Lung (tissue), 16 donors: ENCODE data around the gene KRTAP19-2. TPM values are rescaled to one million over a fixed set of nuclear protein-coding genes. Genes with fewer than 3 reads are reported as not detected.
"Not testable (repeated sequence)": the region's sequence is repeated elsewhere in the genome, so short reads cannot be mapped to it uniquely, and the experiment has no call there.

Experiments used
- ATAC-seq: fragments of 200-7000 bp; cut with Tn5 transposase; one replicate; pipeline ENCODE4 v1.9.1; 2020; ENCODE audit warnings: moderate number of reproducible peaks; ENCODE audit not compliant: insufficient read depth, low FRiP score
- DNase-seq, 3 donors: peaks; one replicate each; pipeline ENCODE4 v3.0.0-alpha.2; 2013 to 2017
- H3K27ac ChIP-seq, 2 donors: one replicate each; pipeline ENCODE4 v1.5.1; 2013; ENCODE audit warnings: mild to moderate bottlenecking in 2 of 2, moderate library complexity in 2 of 2, control low read depth in 1 of 2, inconsistent platforms in 1 of 2, low read depth in 1 of 2, low read length in 1 of 2
- H3K27me3 ChIP-seq, 3 donors: one replicate each; pipeline ENCODE4 v1.5.1; 2013; ENCODE audit warnings: low read length in 2 of 3; ENCODE audit not compliant: control insufficient read depth in 3 of 3, insufficient read depth in 3 of 3
- H3K36me3 ChIP-seq, 4 donors: one replicate each; pipeline ENCODE4 v1.5.1; 2013; ENCODE audit warnings: low read length in 4 of 4, mild to moderate bottlenecking in 1 of 4, moderate library complexity in 1 of 4; ENCODE audit not compliant: control insufficient read depth in 4 of 4, insufficient read depth in 4 of 4
- H3K4me1 ChIP-seq, 5 donors: one replicate each; pipeline ENCODE4 v1.5.1; 2013; ENCODE audit warnings: low read length in 5 of 5, mild to moderate bottlenecking in 2 of 5, moderate library complexity in 1 of 5; ENCODE audit not compliant: control insufficient read depth in 5 of 5, insufficient read depth in 5 of 5
- H3K4me3 ChIP-seq: one replicate; pipeline ENCODE4 v1.5.1; 2013; ENCODE audit warnings: mild to moderate bottlenecking, control low read depth, moderate library complexity
- H3K9ac ChIP-seq, 2 donors: one replicate each; pipeline ENCODE4 v1.5.1; 2013; ENCODE audit warnings: low read length in 2 of 2, control low read depth in 1 of 2; ENCODE audit not compliant: insufficient read depth in 1 of 2
- H3K9me3 ChIP-seq, 4 donors: one replicate each; pipeline ENCODE4 v1.5.1; 2013; ENCODE audit warnings: low read length in 3 of 4, mild to moderate bottlenecking in 1 of 4, moderate library complexity in 1 of 4; ENCODE audit not compliant: control insufficient read depth in 4 of 4, insufficient read depth in 3 of 4
- WGBS, 2 donors: extraction: QIAGEN DNeasy Blood & Tissue Kit; methylation state at CpG; one replicate each; pipeline ENCODE4 v1.1.7; 2013; 5-methylcytosine and 5-hydroxymethylcytosine counted together
- long read RNA-seq, 5 donors: transcript quantifications; one replicate each; lab custom pipeline, GENCODE V29; 2026
- polyA plus RNA-seq, 2 donors: library from polyadenylated mRNA; stranded (reverse); fragments of 200-250 nt; gene quantifications; one replicate each; pipeline ENCODE4 v1.2.1, GENCODE V29; 2013
- total RNA-seq, 2 donors: library from RNA; depleted of rRNA in 1 of 2; stranded (reverse); fragments of >200 nt in 1 of 2; gene quantifications; one replicate each; pipeline ENCODE4 v1.2.1, GENCODE V29; 2014 to 2021
- TF ChIP-seq, protein P1 (sequence below): IDR thresholded peaks from 2 replicates; pipeline ENCODE4 v1.5.1; 2012; ENCODE audit warnings: mild to moderate bottlenecking; ENCODE audit errors: control extremely low read depth, extremely low read depth
- donor health status: control.
- donor health status: control.
- donor health status: Bipolar disorder and iron deficiency.
- donor health status: healthy.
- donor health status: DM: yes; HTN: yes; CAD: no.

KRTAP19-2 gene
- total RNA-seq (not detected), polyA plus RNA-seq (not detected)
- long read RNA-seq, donor 1: 0 reads
- long read RNA-seq, donor 2: 0 reads
- long read RNA-seq, donor 3: 0 reads
- long read RNA-seq, donor 4: 0 reads
- long read RNA-seq, donor 5: 0 reads

DNA sequence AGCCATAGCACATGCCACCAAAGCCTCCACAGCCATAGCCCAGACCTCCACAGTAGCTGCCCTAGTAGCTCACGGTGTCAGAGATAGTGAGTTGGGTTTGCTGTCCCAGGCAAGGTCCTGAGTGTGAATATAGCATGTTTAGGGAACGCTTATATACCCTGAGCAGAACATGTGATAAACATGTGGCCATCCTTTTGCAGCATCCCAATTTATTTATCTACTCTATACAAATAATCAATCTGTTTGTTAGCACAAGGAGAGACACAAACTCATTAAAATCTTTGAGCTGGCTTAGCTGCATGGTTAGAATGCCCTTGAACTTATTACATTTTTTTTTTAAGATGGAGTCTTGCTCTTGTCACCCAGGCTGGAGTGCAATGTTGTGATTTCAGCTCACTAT lies at the start of gene KRTAP19-2:
KRTAP19-2 (minus strand) TSS at position 101 of the 400 bp plus-strand sequence; CDS start at position 13, 88 bp downstream.
- ATAC-seq (no peak), DNase-seq (no peak)
- Histone ChIP-seq H3K9ac (no peak within 1 kb of the TSS), H3K4me3 (no peak within 1 kb of the TSS), H3K4me1 (no peaks in the 10 kb centered on the region), H3K9me3 (peaks cover 0 to 11% (median 0%) of the 10 kb centered on the region in 4 donors), H3K27me3 (no peaks in the 10 kb centered on the region), H3K27ac (no peak within 1 kb of the TSS), H3K36me3 (no peaks in the 10 kb centered on the region)
- TF ChIP-seq, protein P1, sequence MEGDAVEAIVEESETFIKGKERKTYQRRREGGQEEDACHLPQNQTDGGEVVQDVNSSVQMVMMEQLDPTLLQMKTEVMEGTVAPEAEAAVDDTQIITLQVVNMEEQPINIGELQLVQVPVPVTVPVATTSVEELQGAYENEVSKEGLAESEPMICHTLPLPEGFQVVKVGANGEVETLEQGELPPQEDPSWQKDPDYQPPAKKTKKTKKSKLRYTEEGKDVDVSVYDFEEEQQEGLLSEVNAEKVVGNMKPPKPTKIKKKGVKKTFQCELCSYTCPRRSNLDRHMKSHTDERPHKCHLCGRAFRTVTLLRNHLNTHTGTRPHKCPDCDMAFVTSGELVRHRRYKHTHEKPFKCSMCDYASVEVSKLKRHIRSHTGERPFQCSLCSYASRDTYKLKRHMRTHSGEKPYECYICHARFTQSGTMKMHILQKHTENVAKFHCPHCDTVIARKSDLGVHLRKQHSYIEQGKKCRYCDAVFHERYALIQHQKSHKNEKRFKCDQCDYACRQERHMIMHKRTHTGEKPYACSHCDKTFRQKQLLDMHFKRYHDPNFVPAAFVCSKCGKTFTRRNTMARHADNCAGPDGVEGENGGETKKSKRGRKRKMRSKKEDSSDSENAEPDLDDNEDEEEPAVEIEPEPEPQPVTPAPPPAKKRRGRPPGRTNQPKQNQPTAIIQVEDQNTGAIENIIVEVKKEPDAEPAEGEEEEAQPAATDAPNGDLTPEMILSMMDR: no peak
- 88 to 92% methylated on average over 2 of the region's 2 CpGs for WGBS, 2 donors

DNA sequence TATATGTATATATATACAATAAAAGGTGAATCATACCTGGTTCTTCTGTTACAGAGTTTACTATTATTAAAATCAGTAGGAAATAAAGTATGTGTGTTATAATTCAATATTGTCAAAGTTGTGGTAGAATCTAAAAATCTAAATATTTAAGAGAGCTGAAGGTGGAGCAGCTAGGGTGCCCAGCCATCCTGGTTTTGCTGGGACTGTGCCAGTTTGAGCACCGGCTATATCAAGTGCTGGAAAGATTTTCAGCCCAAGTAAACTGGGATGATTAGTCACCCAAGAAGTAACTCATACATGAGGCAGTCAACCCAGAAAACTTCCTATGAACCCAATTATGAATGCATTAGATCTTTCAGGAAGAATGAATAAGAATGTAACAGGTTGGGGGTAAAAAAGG lies 31.6 kb upstream of the KRTAP19-2 start:
- no peak for DNase-seq
- Histone ChIP-seq H3K4me1 (no peaks in the 10 kb centered on the region), H3K9ac (no peak overlapping the region), H3K9me3 (no peaks in the 10 kb centered on the region), H3K27ac (no peak overlapping the region), H3K36me3 (no peaks in the 10 kb centered on the region), H3K27me3 (no peaks in the 10 kb centered on the region), H3K4me3 (no peak overlapping the region)
- WGBS, 2 donors: 84 to 85% methylated on average over 1 of the region's 1 CpG
- no peak for ATAC-seq
- TF ChIP-seq, protein P1: no peak

GRCh38 chr21:30515681-30516080 lies 28.4 kb upstream of the KRTAP19-2 start:
- H3K9ac ChIP-seq: no peak overlapping the region
- H3K4me1 ChIP-seq: no peaks in the 10 kb centered on the region
- no peak for DNase-seq
- H3K36me3 ChIP-seq: no peaks in the 10 kb centered on the region
- TF ChIP-seq, protein P1: no peak
- no peaks in the 10 kb centered on the region for H3K27me3 ChIP-seq
- WGBS, 2 donors: 66 to 86% methylated on average over 1 of the region's 1 CpG
- H3K27ac ChIP-seq: no peak overlapping the region
- no peak overlapping the region for H3K4me3 ChIP-seq
- H3K9me3 ChIP-seq: no peaks in the 10 kb centered on the region
- no peak for ATAC-seq

- not testable (repeated sequence) for H3K4me1 ChIP-seq, H3K9ac ChIP-seq, H3K36me3 ChIP-seq, ATAC-seq, H3K9me3 ChIP-seq, H3K27ac ChIP-seq, H3K27me3 ChIP-seq, H3K4me3 ChIP-seq
- 26 to 29% methylated on average over 4 of the region's 4 CpGs for WGBS, 2 donors
- peak in 1 of 3 donors; percentile 3 for DNase-seq
Observed at GRCh38 chr21:30505621-30506205, 18.5 kb upstream of the KRTAP19-2 start.
